ENCODE data around the gene FLAD1.

FLAD1 gene

GRCh38 chr1:155016231-155016831, 33.2 kb downstream of the FLAD1 start:
- ChIA-PET POLR2A (interaction anchor here (0.7 to 5.3 kb wide), 8 partner anchors 9 to 55 kb away, joined by 3 to 43 read pairs (median 7); partner anchors contain the start of genes ADAM15 and SHC1), CTCF (interaction anchor here (0.6 to 4.3 kb wide), 5 partner anchors 13 to 46 kb away, joined by 3 to 45 read pairs (median 5); partner anchors contain the start of genes LENEP and SHC1)
- DNase-seq (ENCODE audit: extremely low spot score), result no peak
- no peak for TF ChIP-seq CTBP1 (IDR thresholded peaks at IDR 0.05; ENCODE audit: borderline replicate concordance)
- no peak for TF ChIP-seq TARDBP (IDR thresholded peaks at IDR 0.05)
- no peak for TF ChIP-seq ZNF384 (IDR thresholded peaks at IDR 0.05)
- TF ChIP-seq NFRKB (IDR thresholded peaks at IDR 0.05), result no peak
- TF ChIP-seq FOXA1 (IDR thresholded peaks at IDR 0.05), result no peak
- TF ChIP-seq FOXM1 (IDR thresholded peaks at IDR 0.05; ENCODE audit: borderline replicate concordance), result no peak
- TF ChIP-seq ARNT (IDR thresholded peaks at IDR 0.05), result no peak
- no peak for TF ChIP-seq BHLHE40 (IDR thresholded peaks at IDR 0.05; ENCODE audit: borderline replicate concordance)
- no peak for TF ChIP-seq LEF1 (IDR thresholded peaks at IDR 0.05; ENCODE audit: borderline replicate concordance)
- no peak for TF ChIP-seq SP1 (IDR thresholded peaks at IDR 0.05)
- no peak for TF ChIP-seq SUZ12 (IDR thresholded peaks at IDR 0.05)
- no peak for TF ChIP-seq HDGF (IDR thresholded peaks at IDR 0.05; ENCODE audit: borderline replicate concordance)
- TF ChIP-seq ELF4 (IDR thresholded peaks at IDR 0.05), result no peak

GRCh38 chr1:155017041-155017945, 34.1 kb downstream of the FLAD1 start:
- CTCF ChIA-PET, result interaction anchor here (0.6 to 4.3 kb wide), 25 partner anchors 9 to 291 kb away, joined by 3 to 45 read pairs (median 4); partner anchors contain the start of genes DCST1, DCST2, EFNA3 and FLAD1
- TF ChIP-seq BHLHE40 (IDR thresholded peaks at IDR 0.05; ENCODE audit: borderline replicate concordance), result no peak
- TF ChIP-seq HDGF (IDR thresholded peaks at IDR 0.05; ENCODE audit: borderline replicate concordance), result 0 out of 2 replicates have a peak, but pooled peaks have one; percentile 65
- TF ChIP-seq PKNOX1 (IDR thresholded peaks at IDR 0.05), result no peak
- POLR2A ChIA-PET, result interaction anchor here (0.6 to 5.3 kb wide), 14 partner anchors 8 to 56 kb away, joined by 3 to 43 read pairs (median 4); partner anchors contain the start of genes ADAM15, LENEP and SHC1
- peak; percentile 93 for DNase-seq (ENCODE audit: extremely low spot score)

GRCh38 chr1:155017946-155018316, 34.8 kb downstream of the FLAD1 start:
- ChIA-PET CTCF (interaction anchor here (0.6 to 4.3 kb wide), 24 partner anchors 8 to 290 kb away, joined by 3 to 45 read pairs (median 4); partner anchors contain the start of genes DCST1, DCST2, EFNA3 and FLAD1), POLR2A (interaction anchor here (0.6 to 5.3 kb wide), 11 partner anchors 9 to 48 kb away, joined by 3 to 43 read pairs (median 5); partner anchors contain the start of genes ADAM15, LENEP and SHC1)
- TF ChIP-seq BHLHE40 (IDR thresholded peaks at IDR 0.05; ENCODE audit: borderline replicate concordance) (no peak), TARDBP (IDR thresholded peaks at IDR 0.05) (no peak), ZNF384 (IDR thresholded peaks at IDR 0.05) (no peak), HDGF (IDR thresholded peaks at IDR 0.05; ENCODE audit: borderline replicate concordance) (no peak), FOXK2 (IDR thresholded peaks at IDR 0.05) (no peak), ARNT (IDR thresholded peaks at IDR 0.05) (no peak), NFRKB (IDR thresholded peaks at IDR 0.05) (no peak), LEF1 (IDR thresholded peaks at IDR 0.05; ENCODE audit: borderline replicate concordance) (no peak), CTBP1 (IDR thresholded peaks at IDR 0.05; ENCODE audit: borderline replicate concordance) (no peak), SP1 (IDR thresholded peaks at IDR 0.05) (no peak), FOXM1 (IDR thresholded peaks at IDR 0.05; ENCODE audit: borderline replicate concordance) (no peak)
- no peak for DNase-seq (ENCODE audit: extremely low spot score)

DNA sequence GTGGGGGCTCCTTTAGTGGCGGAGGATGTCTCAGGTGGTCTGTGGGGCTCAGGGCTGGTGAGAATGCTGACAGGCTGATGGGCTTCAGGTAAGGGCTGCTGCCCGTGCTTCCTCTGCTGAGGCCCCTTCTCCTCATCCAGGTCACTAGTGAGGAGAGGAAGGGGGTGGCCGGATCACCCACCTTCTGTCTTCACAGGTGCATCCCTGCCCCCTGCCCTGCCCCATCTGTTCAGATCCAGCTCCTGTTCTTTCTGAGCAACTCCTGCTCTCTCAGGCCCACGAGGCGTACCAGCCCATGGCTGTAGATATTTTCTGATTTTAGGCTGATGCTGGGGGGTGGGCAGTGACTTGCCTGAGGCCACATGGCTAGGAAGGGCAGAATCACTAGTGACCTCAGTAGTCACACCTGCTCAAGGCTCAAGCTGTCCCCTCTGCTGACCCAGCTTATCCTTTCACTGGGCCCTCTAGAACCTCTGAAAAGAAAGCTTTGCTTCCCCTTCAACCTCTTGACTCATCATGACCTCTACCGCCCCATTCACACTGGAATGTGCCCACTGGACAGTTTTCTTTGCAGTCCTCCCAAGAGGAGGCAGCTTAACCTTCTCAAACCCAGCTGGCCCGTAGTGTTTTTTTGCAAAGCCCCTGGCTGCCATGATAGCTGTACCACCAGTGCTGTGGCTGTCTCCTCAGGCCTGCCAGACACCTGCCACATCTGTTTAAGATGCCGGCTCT, 35.6 kb downstream of the FLAD1 start:
- DNase-seq (ENCODE audit: extremely low spot score), result no peak
- POLR2A ChIA-PET, result interaction anchor here (0.9 to 5.3 kb wide), 5 partner anchors 18 to 82 kb away, joined by 3 to 43 read pairs (median 3); partner anchors contain the start of gene PMVK
- TF ChIP-seq FOXM1 (IDR thresholded peaks at IDR 0.05; ENCODE audit: borderline replicate concordance) (no peak), ARNT (IDR thresholded peaks at IDR 0.05) (no peak), ELF4 (IDR thresholded peaks at IDR 0.05) (no peak), FOXA1 (IDR thresholded peaks at IDR 0.05) (no peak), FOXK2 (IDR thresholded peaks at IDR 0.05) (no peak), TARDBP (IDR thresholded peaks at IDR 0.05) (no peak), CTBP1 (IDR thresholded peaks at IDR 0.05; ENCODE audit: borderline replicate concordance) (no peak), PKNOX1 (IDR thresholded peaks at IDR 0.05) (no peak), LEF1 (IDR thresholded peaks at IDR 0.05; ENCODE audit: borderline replicate concordance) (no peak), HDGF (IDR thresholded peaks at IDR 0.05; ENCODE audit: borderline replicate concordance) (no peak), BHLHE40 (IDR thresholded peaks at IDR 0.05; ENCODE audit: borderline replicate concordance) (no peak), SP1 (IDR thresholded peaks at IDR 0.05) (no peak), SUZ12 (IDR thresholded peaks at IDR 0.05) (no peak), ZNF384 (IDR thresholded peaks at IDR 0.05) (no peak), L3MBTL2 (conservative IDR thresholded peaks at IDR 0.05) (no peak), NFRKB (IDR thresholded peaks at IDR 0.05) (no peak)
- CTCF ChIA-PET, result interaction anchor here (0.8 to 1.8 kb wide), 4 partner anchors 9 to 58 kb away, joined by 3 to 12 read pairs (median 4); partner anchors contain the start of genes DCST1 and DCST2

Measured in HEK293T (cell line).